OCI-LY7 (cell line): ENCODE results near the gene DAB2IP. TPM values are rescaled to one million over a fixed set of nuclear protein-coding genes. Genes with fewer than 3 reads are reported as not detected.

Experiments used
- BruUV-seq: library from RNA; stranded (reverse); fragments of 400-500 nt; replicated peaks from 2 replicates; lab custom pipeline; 2021; lab: Mats Ljungman, UMichigan
- CTCF ChIA-PET: fragments of 300-600 bp; sonication (Branson Sonifier 250); formaldehyde crosslinking; loops from one replicate; lab custom pipeline; 2022; ENCODE audit warnings: antibody characterized with exemption; ENCODE audit not compliant: unreplicated experiment; lab: Charles Lee
- POLR2A ChIA-PET: fragments of 300-600 bp; sonication (Branson Sonifier 250); formaldehyde crosslinking; loops from one replicate; lab custom pipeline; 2022; ENCODE audit warnings: antibody characterized with exemption; lab: Charles Lee
- DNase-seq: peaks from one replicate; pipeline ENCODE4 v3.0.0-alpha.2; 2015; ENCODE audit warnings: low spot score
- H2AFZ ChIP-seq: fragments of 200-600 bp; sonication (generic), shearing (Covaris generic); 2 replicates; pipeline ENCODE4 v1.6.1; 2014; ENCODE audit warnings: mild to moderate bottlenecking, antibody characterized with exemption, low read length, moderate library complexity
- H3K27ac ChIP-seq: fragments of 200-600 bp; sonication (generic); 2 replicates; pipeline ENCODE4 v1.5.1; 2014; ENCODE audit warnings: mixed run types, low read depth, mild to moderate bottlenecking, moderate library complexity, low read length, inconsistent platforms; ENCODE audit not compliant: poor library complexity, severe bottlenecking
- H3K36me3 ChIP-seq: fragments of 200-600 bp; sonication (generic); 2 replicates; pipeline ENCODE4 v1.6.1; 2014; ENCODE audit warnings: mild to moderate bottlenecking, antibody characterized with exemption, low read length, moderate library complexity, mixed read lengths; ENCODE audit not compliant: insufficient read depth
- H3K4me1 ChIP-seq: fragments of 200-600 bp; sonication (generic); 2 replicates; pipeline ENCODE4 v1.5.1; 2014; ENCODE audit warnings: mild to moderate bottlenecking, low read length; ENCODE audit not compliant: insufficient read depth, poor library complexity, severe bottlenecking
- H3K4me2 ChIP-seq: fragments of 200-600 bp; sonication (generic); 2 replicates; pipeline ENCODE4 v1.6.1; 2014; ENCODE audit warnings: mild to moderate bottlenecking, low read length
- H3K4me3 ChIP-seq: fragments of 200-600 bp; sonication (generic); 2 replicates; pipeline ENCODE4 v1.5.1; 2014; ENCODE audit warnings: mild to moderate bottlenecking, low read depth, low read length; ENCODE audit not compliant: poor library complexity, severe bottlenecking
- H3K79me2 ChIP-seq: fragments of 200-600 bp; sonication (generic); 2 replicates; pipeline ENCODE4 v1.6.1; 2016; ENCODE audit warnings: low read depth, mild to moderate bottlenecking, low read length, moderate library complexity, mixed read lengths; ENCODE audit not compliant: insufficient read depth
- H3K9me2 ChIP-seq: fragments of 200-600 bp; sonication (generic); 2 replicates; pipeline ENCODE4 v1.6.1; 2016; ENCODE audit warnings: mild to moderate bottlenecking, low read length, mixed read lengths; ENCODE audit not compliant: insufficient read depth
- H3K9me3 ChIP-seq: fragments of 200-600 bp; sonication (generic); 2 replicates; pipeline ENCODE4 v1.6.1; 2014; ENCODE audit warnings: mild to moderate bottlenecking, mixed run types, low read length, mixed read lengths
- H4K20me1 ChIP-seq: fragments of 200-600 bp; sonication (generic); 2 replicates; pipeline ENCODE4 v1.6.1; 2014; ENCODE audit warnings: mild to moderate bottlenecking, antibody characterized with exemption, low read length, moderate library complexity, mixed read lengths; ENCODE audit not compliant: insufficient read depth
- CTCF ChIP-seq: fragments of 200-600 bp; sonication (generic); conservative IDR thresholded peaks from 2 replicates; pipeline ENCODE4 v1.5.1; 2014; ENCODE audit warnings: mild to moderate bottlenecking, antibody characterized with exemption, low read length, moderate library complexity, mixed read lengths
- EZH2phosphoT487 ChIP-seq: fragments of 200-600 bp; sonication (generic); IDR thresholded peaks from 2 replicates; pipeline ENCODE4 v1.6.1; 2018; ENCODE audit warnings: low read depth, borderline replicate concordance, mild to moderate bottlenecking, mixed run types, antibody characterized with exemption, low read length, moderate library complexity, mixed read lengths
- intact Hi-C: fragments of 100-400 bp; cut with micrococcal nuclease; formaldehyde crosslinking; loops from one replicate; pipeline ENCODE4 v1.10.0; 2022; ENCODE audit not compliant: unreplicated experiment
- total RNA-seq, 2 experiments: library from RNA; depleted of rRNA in 1 of 2; stranded (reverse); fragments of >200 nt in 1 of 2; shearing (Covaris generic) in 1 of 2; gene quantifications; 2 replicates each; pipeline ENCODE4 v1.2.3, GENCODE V29; 2014 to 2022

DAB2IP gene
- total RNA-seq, 2 experiments from 2014 or later = 3.9 to 11.1 TPM

GRCh38 chr9:121808781-121809180, 157.3 kb downstream of the DAB2IP start:
- Histone ChIP-seq H3K4me3 (no peak overlapping the region), H2AFZ (no peak overlapping the region), H3K27ac (no peak overlapping the region), H4K20me1 (no peaks in the 10 kb centered on the region), H3K4me2 (no peak overlapping the region), H3K9me2 (no peaks in the 10 kb centered on the region), H3K36me3 (no peaks in the 10 kb centered on the region), H3K4me1 (no peaks in the 10 kb centered on the region), H3K9me3 (0 out of 2 replicates have a peak, but pooled peaks cover 5% of the 10 kb centered on the region), H3K79me2 (no peaks in the 10 kb centered on the region)
- DNase-seq = no peak
- intact Hi-C loops = no loop called here
- BruUV-seq = no TSS peak
- TF ChIP-seq EZH2phosphoT487 = no peak
- no peak for TF ChIP-seq CTCF
- CTCF ChIA-PET = interaction anchor here (0.6 kb wide), 3 partner anchors 31 to 188 kb away, joined by 3 to 35 read pairs (median 6); no protein-coding TSS in a partner anchor
- POLR2A ChIA-PET = no interaction called here

- Histone ChIP-seq H3K36me3 (no peaks in the 10 kb centered on the region), H4K20me1 (no peaks in the 10 kb centered on the region)
- no peak for TF ChIP-seq CTCF
- TF ChIP-seq EZH2phosphoT487 = no peak
These were observed 158.1 kb downstream of the DAB2IP start for GRCh38 chr9:121809356-121810050.

GRCh38 chr9:121810489-121810888, 159.1 kb downstream of the DAB2IP start:
- no TSS peak for BruUV-seq
- Histone ChIP-seq H3K4me3 (no peak overlapping the region), H3K36me3 (no peaks in the 10 kb centered on the region), H3K27ac (no peak overlapping the region), H2AFZ (no peak overlapping the region), H3K4me1 (no peaks in the 10 kb centered on the region), H3K4me2 (no peak overlapping the region), H3K9me3 (no peaks in the 10 kb centered on the region), H3K79me2 (no peaks in the 10 kb centered on the region), H3K9me2 (no peaks in the 10 kb centered on the region), H4K20me1 (no peaks in the 10 kb centered on the region)
- POLR2A ChIA-PET = no interaction called here
- intact Hi-C loops = no loop called here
- DNase-seq = no peak
- no peak for TF ChIP-seq EZH2phosphoT487
- no peak for TF ChIP-seq CTCF
- CTCF ChIA-PET = no interaction called here

More at GRCh38 chr9:121809356-121810050, 158.1 kb downstream of the DAB2IP start:
- H3K4me1 ChIP-seq = no peaks in the 10 kb centered on the region
- no peak overlapping the region for H3K4me3 ChIP-seq
- ChIA-PET POLR2A (no interaction called here), CTCF (no interaction called here)
- no peak overlapping the region for H3K27ac ChIP-seq
- DNase-seq = no peak
- no peaks in the 10 kb centered on the region for H3K9me2 ChIP-seq
- H3K79me2 ChIP-seq = no peaks in the 10 kb centered on the region
- no peak overlapping the region for H2AFZ ChIP-seq
- H3K9me3 ChIP-seq = 0 out of 2 replicates have a peak, but pooled peaks cover 2% of the 10 kb centered on the region
- H3K4me2 ChIP-seq = no peak overlapping the region
- intact Hi-C loops = no loop called here
- BruUV-seq = no TSS peak
